Endothelial cell of umbilical vein (primary cell): Measurements from ENCODE around the gene F8. TPM values are rescaled to one million over a fixed set of nuclear protein-coding genes. Genes with fewer than 3 reads are reported as not detected.

Source experiments
- BruUV-seq: library from RNA; stranded (reverse); fragments of 400-500 nt; replicated peaks from 2 replicates; lab custom pipeline; 2021; lab: Mats Ljungman, UMichigan
- CTCF ChIA-PET: fragments of 300-600, 350-600 bp; sonication (Branson Sonifier 250); formaldehyde crosslinking; loops from one replicate; lab custom pipeline; 2021; ENCODE audit warnings: antibody characterized with exemption, inconsistent platforms; lab: Charles Lee
- POLR2A ChIA-PET: fragments of 300-600, 350-600 bp; sonication (Branson Sonifier 250); formaldehyde crosslinking; loops from one replicate; lab custom pipeline; 2021; ENCODE audit warnings: antibody characterized with exemption, inconsistent platforms; lab: Charles Lee
- DNase-seq: peaks from one replicate; pipeline ENCODE4 v3.0.0-alpha.2; 2011; ENCODE audit warnings: low read depth, low spot score
- FAIRE-seq: peaks from 2 replicates; lab custom pipeline; 2011; peaks lifted over from hg19 to GRCh38; lab: Jason Lieb, UNC
- H2AFZ ChIP-seq: 2 replicates; pipeline ENCODE4 v1.6.0; 2012; ENCODE audit warnings: low read depth, low read length, control low read depth, inconsistent platforms
- H3K27ac ChIP-seq: 2 replicates; pipeline ENCODE4 v1.5.1; 2011; ENCODE audit warnings: low read depth, mild to moderate bottlenecking, control low read depth, low read length, moderate library complexity; ENCODE audit not compliant: insufficient read depth
- H3K27me3 ChIP-seq, 2 experiments: 2 replicates each; pipeline versions ENCODE4 v1.6.0 to v1.6.1; 2011; ENCODE audit warnings: low read length in 2 of 2, mixed read lengths in 1 of 2; ENCODE audit not compliant: control insufficient read depth in 2 of 2, insufficient read depth in 2 of 2
- H3K36me3 ChIP-seq, 2 experiments: 2 replicates in 1 of 2; 3 replicates in 1 of 2; pipeline ENCODE4 v1.5.1; 2011; ENCODE audit warnings: low read length in 2 of 2, mild to moderate bottlenecking in 1 of 2, moderate library complexity in 1 of 2; ENCODE audit not compliant: control insufficient read depth in 2 of 2, insufficient read depth in 2 of 2; ENCODE audit errors: extremely low read depth in 1 of 2
- H3K4me1 ChIP-seq: 3 replicates; pipeline ENCODE4 v1.5.1; 2011; ENCODE audit warnings: mild to moderate bottlenecking, low read length; ENCODE audit not compliant: control insufficient read depth, insufficient read depth; ENCODE audit errors: extremely low read depth
- H3K4me2 ChIP-seq: 2 replicates; pipeline ENCODE4 v1.6.1; 2011; ENCODE audit warnings: low read length, control low read depth, mixed read lengths; ENCODE audit not compliant: insufficient read depth
- H3K4me3 ChIP-seq, 3 experiments: fragments of 200-600 bp in 1 of 3; sonication (generic), shearing (Covaris generic) in 1 of 3; replicated peaks in 1 of 3; 2 replicates each; pipeline ENCODE4 v1.5.1; 2011 to 2016; ENCODE audit warnings: control low read depth in 3 of 3, low read length in 3 of 3, mild to moderate bottlenecking in 2 of 3, inconsistent platforms in 1 of 3, low read depth in 1 of 3, moderate library complexity in 1 of 3; ENCODE audit not compliant: insufficient read depth in 1 of 3
- H3K79me2 ChIP-seq: 2 replicates; pipeline ENCODE4 v1.6.0; 2012; ENCODE audit warnings: low read length, inconsistent platforms; ENCODE audit not compliant: control insufficient read depth, insufficient read depth
- H3K9ac ChIP-seq: replicated peaks from 2 replicates; pipeline ENCODE3; 2011; ENCODE audit warnings: low read length, control low read depth; ENCODE audit not compliant: insufficient read depth; ENCODE audit errors: extremely low read depth
- H3K9me1 ChIP-seq: replicated peaks from 3 replicates; pipeline ENCODE4 v1.6.0; 2011; ENCODE audit warnings: mild to moderate bottlenecking, low read length; ENCODE audit not compliant: control insufficient read depth, insufficient read depth; ENCODE audit errors: extremely low read depth
- H3K9me3 ChIP-seq: replicated peaks from 2 replicates; pipeline ENCODE4 v1.5.1; 2012; ENCODE audit warnings: low read length, inconsistent platforms; ENCODE audit not compliant: control insufficient read depth, insufficient read depth
- H4K20me1 ChIP-seq: replicated peaks from 2 replicates; pipeline ENCODE3; 2011; ENCODE audit warnings: mild to moderate bottlenecking, low read length; ENCODE audit not compliant: control insufficient read depth, insufficient read depth; ENCODE audit errors: extremely low read depth
- CTCF ChIP-seq, 2 donors: IDR thresholded peaks; 1 replicate in 1 of 2; 2 replicates in 1 of 2; pipeline ENCODE4 v1.5.1; 2011; ENCODE audit warnings: low read length in 2 of 2, mild to moderate bottlenecking in 2 of 2, moderate library complexity in 2 of 2, control low read depth in 1 of 2, inconsistent platforms in 1 of 2, low read depth in 1 of 2; ENCODE audit not compliant: insufficient read depth in 1 of 2; ENCODE audit errors: extremely low read depth in 1 of 2
- EZH2 ChIP-seq: IDR thresholded peaks from 2 replicates; pipeline ENCODE4 v1.6.1; 2012; ENCODE audit warnings: borderline replicate concordance, low read depth, mild to moderate bottlenecking, moderate library complexity, low read length, inconsistent platforms; ENCODE audit not compliant: severe bottlenecking
- FOS ChIP-seq: IDR thresholded peaks from 2 replicates; pipeline ENCODE4 v1.6.1; 2011; ENCODE audit warnings: mild to moderate bottlenecking, low read length, moderate library complexity, borderline replicate concordance; ENCODE audit not compliant: insufficient read depth
- GATA2 ChIP-seq: IDR thresholded peaks from 2 replicates; pipeline ENCODE4 v1.7.0; 2011; ENCODE audit warnings: low read depth, mild to moderate bottlenecking, moderate library complexity, mixed read lengths, low read length; ENCODE audit not compliant: insufficient read length, insufficient read depth
- JUN ChIP-seq: IDR thresholded peaks from 2 replicates; pipeline ENCODE4 v1.6.1; 2011; ENCODE audit warnings: borderline replicate concordance, low read depth; ENCODE audit not compliant: insufficient read length, insufficient read depth
- MYC ChIP-seq: IDR thresholded peaks from one replicate; pipeline ENCODE4 v1.6.1; 2011; ENCODE audit warnings: mild to moderate bottlenecking, low read depth, low read length
- POLR2A ChIP-seq: IDR thresholded peaks from 2 replicates; pipeline ENCODE4 v1.6.1; 2012; ENCODE audit warnings: low read depth, mild to moderate bottlenecking, control low read depth, low read length
- POLR2AphosphoS5 ChIP-seq: IDR thresholded peaks from 2 replicates; pipeline ENCODE4 v1.6.1; 2012; ENCODE audit warnings: low read depth, mild to moderate bottlenecking, control low read depth, low read length, moderate library complexity; ENCODE audit not compliant: insufficient read depth
- dilution Hi-C: fragments of 300-500 bp; cut with MboI; formaldehyde crosslinking; loops from one replicate; pipeline ENCODE4 v1.15.0; 2019; ENCODE audit warnings: low sequenced_read_pairs; ENCODE audit not compliant: extremely low pct_ligation_motif_present
- intact Hi-C: fragments of 100-400 bp; cut with micrococcal nuclease; formaldehyde crosslinking; loops from one replicate; pipeline ENCODE4 v1.10.0; 2022
- polyA plus RNA-seq, 4 experiments: library from polyadenylated mRNA; depleted of rRNA in 3 of 4; stranded (reverse) in 3 of 4; unstranded in 1 of 4; fragments of >200 nt; gene quantifications; 2 replicates each; pipeline versions ENCODE4 v1.2.1 to v1.2.3, GENCODE V29; 2011 to 2012; ENCODE audit warnings: missing spikeins in 1 of 4
- total RNA-seq: library from RNA; stranded (reverse); gene quantifications from 2 replicates; pipeline ENCODE4 v1.2.3, GENCODE V29; 2021
- TF ChIP-seq, protein P1 (sequence below): IDR thresholded peaks from 2 replicates; pipeline ENCODE4 v1.6.1; 2011; ENCODE audit not compliant: insufficient read depth, insufficient read length

Gene F8
- total and polyA plus RNA-seq, 2 donors (not counting 3 experiments of a cell fraction or from before 2014, with no cell fraction given) = 0.62 to 1.1 TPM

DNA sequence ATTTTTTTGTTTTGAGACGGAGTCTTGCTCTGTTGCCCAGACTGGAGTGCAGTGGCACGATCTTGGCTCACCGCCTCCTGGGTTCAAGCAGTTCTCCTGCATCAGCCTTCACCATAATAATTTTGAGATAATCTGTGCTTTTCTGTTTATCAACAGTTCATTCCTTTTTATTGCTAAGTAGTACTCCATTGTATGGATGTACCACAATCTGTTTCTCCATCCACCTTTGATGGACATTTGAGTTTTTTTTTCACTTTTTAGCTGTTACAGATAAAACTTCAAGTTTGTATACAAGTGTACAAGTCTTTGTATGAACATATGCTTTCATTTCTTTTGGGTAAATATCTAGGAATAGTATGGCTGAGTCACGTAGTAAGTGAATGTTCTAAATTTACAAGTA is 13.2 kb upstream of the F8 start:
- Histone ChIP-seq H4K20me1 (no peaks in the 10 kb centered on the region), H3K9ac (no peak overlapping the region), H3K4me3 (no peak overlapping the region), H3K9me3 (no peaks in the 10 kb centered on the region), H3K4me2 (no peak overlapping the region), H3K4me1 (no peaks in the 10 kb centered on the region), H3K9me1 (no peaks in the 10 kb centered on the region), H3K27me3 (no peaks in the 10 kb centered on the region), H2AFZ (no peak overlapping the region), H3K79me2 (peaks cover 8% of the 10 kb centered on the region), H3K27ac (no peak overlapping the region), H3K36me3 (no peaks in the 10 kb centered on the region)
- no TSS peak for BruUV-seq
- dilution Hi-C loops = no loop called here
- DNase-seq (no peak), FAIRE-seq (no peak)
- TF ChIP-seq POLR2AphosphoS5 (no peak), POLR2A (no peak), MYC (no peak), CTCF (IDR thresholded peaks at IDR 0.05; ENCODE audit: extremely low read depth in 1 of 2, insufficient read depth in 1 of 2, low read depth in 1 of 2, low read length in 2 of 2) (no peak), FOS (no peak)
- TF ChIP-seq, protein P1, sequence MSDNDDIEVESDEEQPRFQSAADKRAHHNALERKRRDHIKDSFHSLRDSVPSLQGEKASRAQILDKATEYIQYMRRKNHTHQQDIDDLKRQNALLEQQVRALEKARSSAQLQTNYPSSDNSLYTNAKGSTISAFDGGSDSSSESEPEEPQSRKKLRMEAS = no peak
- ChIA-PET CTCF (no interaction called here), POLR2A (no interaction called here)
- intact Hi-C loops = no loop called here

- dilution Hi-C loops = no loop called here
- H3K36me3 ChIP-seq = no peaks in the 10 kb centered on the region
- ChIA-PET CTCF (no interaction called here), POLR2A (no interaction called here)
- no peaks in the 10 kb centered on the region for H4K20me1 ChIP-seq
- H3K9me3 ChIP-seq = no peaks in the 10 kb centered on the region
- no peak overlapping the region for H3K27ac ChIP-seq
- no TSS peak for BruUV-seq
- no peak overlapping the region for H3K9ac ChIP-seq
- DNase-seq = no peak
- no peak for FAIRE-seq
- no peaks in the 10 kb centered on the region for H3K9me1 ChIP-seq
- intact Hi-C loops = no loop called here
- no peak overlapping the region for H3K4me3 ChIP-seq
- TF ChIP-seq POLR2A (no peak), JUN (no peak), FOS (no peak), GATA2 (no peak), POLR2AphosphoS5 (no peak), EZH2 (no peak), CTCF (IDR thresholded peaks at IDR 0.05; ENCODE audit: extremely low read depth in 1 of 2, insufficient read depth in 1 of 2, low read depth in 1 of 2, low read length in 2 of 2) (no peak), MYC (no peak)
- TF ChIP-seq, protein P1 = no peak
- H3K4me2 ChIP-seq = no peak overlapping the region
- no peak overlapping the region for H2AFZ ChIP-seq
- no peaks in the 10 kb centered on the region for H3K27me3 ChIP-seq
- no peaks in the 10 kb centered on the region for H3K4me1 ChIP-seq
- H3K79me2 ChIP-seq = peaks cover 10% of the 10 kb centered on the region
These were observed 9.1 kb upstream of the F8 start for GRCh38 chrX:155031657-155032056.
